ENCODE data around the gene KLHL24. TPM values are rescaled to one million over a fixed set of nuclear protein-coding genes. Genes with fewer than 3 reads are reported as not detected.
"Not testable (repeated sequence)": the region's sequence is repeated elsewhere in the genome, so short reads cannot be mapped to it uniquely, and the experiment has no call there.

KLHL24 gene
- total RNA-seq: 10 to 100 TPM; 37.0 to 45.4 TPM

- POLR2A ChIA-PET: interaction anchor here (1.0 to 3.9 kb wide), 7 partner anchors 17 to 122 kb away, joined by 3 to 53 read pairs (median 5); partner anchors contain the start of genes KLHL6 and YEATS2
- H3K9me3 Mint-ChIP-seq: no peaks in the 10 kb centered on the region
- peak; percentile 76 for ATAC-seq (ENCODE audit: low read depth)
Measured at GRCh38 chr3:183635431-183636220, at the start of gene KLHL24. Gene KLHL24 (plus strand): TSS chr3:183635623. CDS start chr3:183650357, 14,734 bp downstream.

GRCh38 chr3:183586477-183586876, 48.9 kb upstream of the KLHL24 start:
- ATAC-seq (ENCODE audit: low read depth) (peak; percentile 94), DNase-seq (no peak)
- Mint-ChIP-seq H3K9me3 (no peaks in the 10 kb centered on the region), H3K27me3 (peaks cover under 1% of the 10 kb centered on the region), H3K4me1 (peaks cover 21% of the 10 kb centered on the region), H3K4me3 (peak overlapping the region; percentile 59), H3K36me3 (peaks cover 2% of the 10 kb centered on the region), H3K27ac (peak overlapping the region; percentile 77)
- POLR2A ChIA-PET: interaction anchor here (0.6 to 1.8 kb wide), 3 partner anchors 31 to 50 kb away, joined by 3 to 12 read pairs (median 4); partner anchors contain the start of genes KLHL24 and KLHL6

More at GRCh38 chr3:183635431-183636220, at the start of gene KLHL24:
- Mint-ChIP-seq H3K4me3 (peak within 1 kb of the TSS; percentile 85), H3K4me1 (peaks cover 20% of the 10 kb centered on the region), H3K27me3 (no peaks in the 10 kb centered on the region), H3K27ac (peak within 1 kb of the TSS; percentile 90), H3K36me3 (no peaks in the 10 kb centered on the region)
- peak; percentile 88 for DNase-seq

GRCh38 chr3:183587336-183587735, 48.1 kb upstream of the KLHL24 start:
- POLR2A ChIA-PET: interaction anchor here (0.9 to 1.8 kb wide), 2 partner anchors 32 to 49 kb away, joined by 4 to 12 read pairs; partner anchors contain the start of genes KLHL24 and KLHL6
- H3K27ac Mint-ChIP-seq: peak overlapping the region; percentile 74
- H3K36me3 Mint-ChIP-seq: peaks cover 4% of the 10 kb centered on the region
- ATAC-seq (ENCODE audit: low read depth): no peak
- no peak for DNase-seq
- peaks cover 27% of the 10 kb centered on the region for H3K4me1 Mint-ChIP-seq
- H3K27me3 Mint-ChIP-seq: no peaks in the 10 kb centered on the region
- no peaks in the 10 kb centered on the region for H3K9me3 Mint-ChIP-seq
- peak overlapping the region; percentile 2 for H3K4me3 Mint-ChIP-seq

- no peak for ATAC-seq (ENCODE audit: low read depth)
- POLR2A ChIA-PET: no interaction called here
- peaks cover 4% of the 10 kb centered on the region for H3K36me3 Mint-ChIP-seq
- no peak overlapping the region for H3K27ac Mint-ChIP-seq
- H3K9me3 Mint-ChIP-seq: no peaks in the 10 kb centered on the region
- H3K4me3 Mint-ChIP-seq: no peak overlapping the region
- H3K4me1 Mint-ChIP-seq: peaks cover 28% of the 10 kb centered on the region
- H3K27me3 Mint-ChIP-seq: no peaks in the 10 kb centered on the region
- no peak for DNase-seq
Measured at GRCh38 chr3:183590442-183590841, 45.0 kb upstream of the KLHL24 start.

GRCh38 chr3:183591881-183592521, 43.4 kb upstream of the KLHL24 start:
- ATAC-seq (ENCODE audit: low read depth): no peak
- H3K9me3 Mint-ChIP-seq: peaks cover 3% of the 10 kb centered on the region

GRCh38 chr3:183592821-183593220, 42.6 kb upstream of the KLHL24 start:
- Mint-ChIP-seq H3K4me1 (peaks cover 14% of the 10 kb centered on the region), H3K27ac (no peak overlapping the region), H3K27me3 (no peaks in the 10 kb centered on the region), H3K4me3 (no peak overlapping the region), H3K9me3 (peaks cover 3% of the 10 kb centered on the region), H3K36me3 (peaks cover 6% of the 10 kb centered on the region)
- ATAC-seq (ENCODE audit: low read depth) (no peak), DNase-seq (no peak)
- POLR2A ChIA-PET: no interaction called here

More at GRCh38 chr3:183591881-183592521, 43.4 kb upstream of the KLHL24 start:
- Mint-ChIP-seq H3K27me3 (no peaks in the 10 kb centered on the region), H3K27ac (peak overlapping the region; percentile 37), H3K4me1 (peaks cover 19% of the 10 kb centered on the region), H3K36me3 (peaks cover 4% of the 10 kb centered on the region), H3K4me3 (peak overlapping the region; percentile 52)
- DNase-seq: no peak
- POLR2A ChIA-PET: interaction anchor here (1.1 kb wide), 1 partner anchor 44 kb away, joined by 3 read pairs; no protein-coding TSS in a partner anchor

- POLR2A ChIA-PET: interaction anchor here (0.6 kb wide), 1 partner anchor 447 kb away, joined by 9 read pairs; no protein-coding TSS in a partner anchor
Measured at GRCh38 chr3:183594636-183595035, 40.8 kb upstream of the KLHL24 start.

GRCh38 chr3:183597959-183598358, 37.5 kb upstream of the KLHL24 start:
- Mint-ChIP-seq H3K27me3 (no peaks in the 10 kb centered on the region), H3K4me3 (no peak overlapping the region), H3K27ac (no peak overlapping the region), H3K36me3 (peaks cover 12% of the 10 kb centered on the region), H3K4me1 (no peaks in the 10 kb centered on the region), H3K9me3 (peaks cover 10% of the 10 kb centered on the region)
- POLR2A ChIA-PET: no interaction called here
- DNase-seq (no peak), ATAC-seq (ENCODE audit: low read depth) (no peak)

More at GRCh38 chr3:183594636-183595035, 40.8 kb upstream of the KLHL24 start:
- peaks cover 14% of the 10 kb centered on the region for H3K36me3 Mint-ChIP-seq
- H3K4me3 Mint-ChIP-seq: no peak overlapping the region
- DNase-seq (no peak), ATAC-seq (ENCODE audit: low read depth) (no peak)
- peaks cover 7% of the 10 kb centered on the region for H3K4me1 Mint-ChIP-seq
- peaks cover 10% of the 10 kb centered on the region for H3K9me3 Mint-ChIP-seq
- H3K27ac Mint-ChIP-seq: no peak overlapping the region
- H3K27me3 Mint-ChIP-seq: no peaks in the 10 kb centered on the region

- H3K36me3 Mint-ChIP-seq; ATAC-seq (ENCODE audit: low read depth); H3K27me3 Mint-ChIP-seq; POLR2A ChIA-PET; H3K9me3 Mint-ChIP-seq; H3K4me1 Mint-ChIP-seq; H3K4me3 Mint-ChIP-seq; DNase-seq; H3K27ac Mint-ChIP-seq: not testable (repeated sequence)
Measured at GRCh38 chr3:183611326-183611725, 24.1 kb upstream of the KLHL24 start.

GRCh38 chr3:183613366-183614285, 21.8 kb upstream of the KLHL24 start:
- no peaks in the 10 kb centered on the region for H3K9me3 Mint-ChIP-seq
- no peaks in the 10 kb centered on the region for H3K4me1 Mint-ChIP-seq
- DNase-seq (no peak), ATAC-seq (ENCODE audit: low read depth) (no peak)
- POLR2A ChIA-PET: no interaction called here
- no peak overlapping the region for H3K4me3 Mint-ChIP-seq
- peaks cover 1% of the 10 kb centered on the region for H3K27me3 Mint-ChIP-seq
- no peak overlapping the region for H3K27ac Mint-ChIP-seq
- H3K36me3 Mint-ChIP-seq: no peaks in the 10 kb centered on the region

GRCh38 chr3:183618542-183618941, 16.9 kb upstream of the KLHL24 start:
- no peak overlapping the region for H3K27ac Mint-ChIP-seq
- peaks cover 2% of the 10 kb centered on the region for H3K9me3 Mint-ChIP-seq
- peaks cover 4% of the 10 kb centered on the region for H3K27me3 Mint-ChIP-seq
- POLR2A ChIA-PET: no interaction called here
- no peak for ATAC-seq (ENCODE audit: low read depth)
- no peaks in the 10 kb centered on the region for H3K4me1 Mint-ChIP-seq
- no peak overlapping the region for H3K4me3 Mint-ChIP-seq
- no peaks in the 10 kb centered on the region for H3K36me3 Mint-ChIP-seq
- no peak for DNase-seq

GRCh38 chr3:183619010-183619409, 16.4 kb upstream of the KLHL24 start:
- Mint-ChIP-seq H3K27me3 (peaks cover 4% of the 10 kb centered on the region), H3K36me3 (no peaks in the 10 kb centered on the region), H3K27ac (no peak overlapping the region), H3K9me3 (peaks cover 2% of the 10 kb centered on the region), H3K4me3 (no peak overlapping the region), H3K4me1 (no peaks in the 10 kb centered on the region)
- ATAC-seq (ENCODE audit: low read depth) (no peak), DNase-seq (no peak)
- POLR2A ChIA-PET: no interaction called here

Measured in activated naive CD8-positive, alpha-beta T cell treated with anti-CD3 and anti-CD28 coated beads, Interleukin-2, amount 10 ng/mL, durations not matched to agents 7 days and 5 days (primary cell).